ENCODE results near the gene EXOSC10.
A peak's percentile ranks its signal among the peaks of the same experiment; 100 is the strongest.
"Not testable (repeated sequence)": the region's sequence is repeated elsewhere in the genome, so short reads cannot be mapped to it uniquely, and the experiment has no call there.

Gene EXOSC10

DNA sequence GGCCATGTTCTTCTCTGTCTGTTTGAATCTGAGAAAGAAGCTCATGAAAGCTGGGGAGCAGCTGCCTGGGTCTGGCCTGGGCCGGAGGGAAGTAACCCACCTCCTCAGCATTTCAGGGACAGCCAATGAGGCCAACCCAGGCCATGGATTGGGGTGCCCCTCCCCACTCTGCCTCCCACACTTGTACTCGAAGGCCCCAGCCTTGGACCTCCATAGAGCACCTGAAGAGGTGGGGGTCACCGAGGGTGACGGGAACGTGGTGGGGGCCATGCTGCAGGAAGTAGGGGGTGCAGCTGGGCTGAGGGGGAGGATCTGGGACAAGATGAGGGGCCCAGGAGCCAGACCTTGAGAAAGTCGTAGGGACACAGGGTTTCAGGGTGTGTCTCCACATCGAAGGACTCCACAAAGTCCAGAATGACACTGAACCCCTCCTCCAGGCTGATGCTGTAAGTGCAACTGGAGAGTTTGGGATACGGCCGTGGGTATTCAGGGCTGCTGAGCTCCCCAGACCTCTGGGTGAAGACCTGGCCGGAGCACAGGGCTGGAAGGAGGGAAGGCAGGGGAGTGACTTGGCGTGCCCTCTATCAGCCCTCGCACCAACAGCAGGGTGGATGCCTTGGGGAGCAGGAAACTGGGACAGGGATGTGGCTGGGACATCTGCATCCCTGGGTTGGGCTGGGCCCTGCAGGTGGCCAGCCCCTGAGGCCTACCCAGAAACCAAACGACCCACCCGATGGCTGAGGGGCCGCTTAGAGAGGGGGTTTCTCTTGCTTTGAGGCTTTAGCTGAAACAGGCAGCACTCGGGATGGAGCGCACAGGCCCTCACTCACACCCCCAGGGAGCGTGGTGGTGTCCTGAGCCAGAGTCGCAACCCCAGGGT lies 56.4 kb downstream of the EXOSC10 start:
- DNase-seq, result no peak

DNA sequence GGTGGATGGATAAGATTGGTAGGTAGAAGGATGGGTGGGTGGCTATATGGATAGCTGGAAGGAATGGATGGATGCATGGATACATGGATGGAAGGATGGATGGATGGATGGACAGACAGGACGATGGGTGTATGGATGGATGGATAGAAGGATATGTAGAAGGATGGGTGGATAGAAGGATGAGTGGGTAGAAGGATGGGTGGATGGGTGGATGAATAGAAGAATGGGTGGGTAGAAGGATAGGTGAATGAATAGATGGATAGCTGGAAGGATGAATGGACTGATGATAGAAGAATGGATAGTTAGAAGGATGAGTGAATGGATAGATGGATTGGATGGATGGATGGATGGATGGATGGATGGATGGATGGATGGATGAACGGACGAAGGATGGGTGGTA lies 57.6 kb downstream of the EXOSC10 start:
- no peak for DNase-seq

DNA sequence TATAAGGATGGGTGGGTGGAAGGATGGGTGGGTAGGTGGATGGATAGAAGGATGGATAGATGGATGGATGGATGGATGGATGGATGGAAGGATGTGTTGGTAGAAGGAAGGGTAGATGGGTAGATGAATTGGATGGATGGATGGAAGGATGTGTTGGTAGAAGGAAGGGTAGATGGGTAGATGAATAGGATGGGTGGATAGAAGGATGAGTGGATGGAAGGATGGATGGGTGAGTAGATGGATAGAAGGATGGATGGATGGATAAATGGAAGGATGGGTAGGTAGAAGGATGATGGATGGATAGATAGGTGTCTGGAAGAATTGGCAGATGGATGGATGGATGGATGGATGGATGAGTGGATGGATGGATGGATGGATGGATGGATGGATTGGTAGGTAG lies 58.6 kb downstream of the EXOSC10 start:
- DNase-seq, result no peak

DNA sequence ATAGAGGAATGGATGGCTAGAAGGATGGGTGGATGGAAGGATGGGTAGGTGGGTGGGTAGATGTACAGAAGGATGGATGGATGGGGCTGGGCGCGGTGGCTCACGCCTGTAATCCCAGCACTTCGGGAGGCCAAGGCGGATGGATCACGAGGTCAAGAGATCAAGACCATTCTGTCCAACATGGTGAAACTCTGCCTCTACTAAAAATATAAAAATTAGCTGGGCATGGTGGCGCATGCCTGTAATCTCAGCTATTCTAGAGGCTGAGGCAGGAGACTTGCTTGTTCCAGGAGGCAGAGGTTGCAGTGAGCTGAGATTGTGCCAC lies 59.6 kb downstream of the EXOSC10 start:
- not testable (repeated sequence) for DNase-seq

DNA sequence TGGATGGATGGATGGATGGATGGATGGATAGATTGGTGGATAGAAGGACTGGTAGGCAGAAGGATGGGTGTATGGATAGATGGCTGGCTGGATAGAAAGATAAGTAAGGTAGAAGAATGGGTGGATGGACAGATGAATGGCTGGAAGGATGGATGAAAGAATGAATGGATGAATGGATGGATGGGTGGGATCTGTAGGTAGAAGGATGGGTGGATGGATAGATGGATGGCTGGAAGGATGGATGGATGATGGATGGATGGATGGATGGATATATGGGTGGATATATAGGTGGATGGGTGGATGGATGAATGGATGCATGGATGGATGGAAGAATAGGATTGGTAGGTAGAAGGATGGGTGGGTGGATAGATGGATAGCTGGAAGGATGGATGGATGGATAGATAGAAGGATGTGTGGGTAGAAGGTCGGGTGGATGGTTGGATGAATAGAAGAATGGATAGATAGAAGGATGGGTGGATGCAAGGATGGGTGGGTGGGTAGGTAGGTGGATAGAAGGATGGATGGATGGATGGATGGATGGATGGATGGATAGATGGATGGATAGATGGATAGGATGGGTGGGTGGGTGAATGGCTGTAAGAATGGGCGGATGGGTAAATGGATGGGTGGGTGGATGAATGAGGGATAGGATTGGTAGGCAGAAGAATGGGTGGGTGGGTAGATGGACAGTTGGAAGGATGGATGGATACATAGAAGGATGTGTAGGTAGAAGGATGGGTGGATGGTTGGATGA lies 60.1 kb downstream of the EXOSC10 start:
- DNase-seq, result no peak

DNA sequence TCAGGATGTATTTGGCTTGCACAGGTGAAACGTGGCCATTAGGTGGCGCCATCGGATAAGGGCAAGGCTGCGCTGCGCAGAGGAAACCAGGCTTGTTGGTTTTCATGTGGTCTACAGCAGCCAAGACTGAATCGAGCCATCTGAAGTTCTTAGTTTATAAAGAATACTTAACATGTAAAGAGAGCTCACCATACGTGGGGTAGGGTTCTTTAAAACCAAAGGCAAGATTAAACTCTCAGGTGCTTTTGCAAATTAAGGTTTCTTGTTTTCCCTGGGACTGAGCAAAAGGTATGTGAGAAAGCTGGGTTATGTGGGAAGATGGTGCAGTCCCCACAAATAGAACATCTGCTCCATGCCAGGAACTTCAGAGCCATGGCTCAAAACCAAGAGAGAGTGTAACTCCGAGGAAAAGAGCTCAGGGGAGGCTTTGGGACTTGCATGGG lies 61.9 kb downstream of the EXOSC10 start:
- peak; percentile 90 for DNase-seq

DNA sequence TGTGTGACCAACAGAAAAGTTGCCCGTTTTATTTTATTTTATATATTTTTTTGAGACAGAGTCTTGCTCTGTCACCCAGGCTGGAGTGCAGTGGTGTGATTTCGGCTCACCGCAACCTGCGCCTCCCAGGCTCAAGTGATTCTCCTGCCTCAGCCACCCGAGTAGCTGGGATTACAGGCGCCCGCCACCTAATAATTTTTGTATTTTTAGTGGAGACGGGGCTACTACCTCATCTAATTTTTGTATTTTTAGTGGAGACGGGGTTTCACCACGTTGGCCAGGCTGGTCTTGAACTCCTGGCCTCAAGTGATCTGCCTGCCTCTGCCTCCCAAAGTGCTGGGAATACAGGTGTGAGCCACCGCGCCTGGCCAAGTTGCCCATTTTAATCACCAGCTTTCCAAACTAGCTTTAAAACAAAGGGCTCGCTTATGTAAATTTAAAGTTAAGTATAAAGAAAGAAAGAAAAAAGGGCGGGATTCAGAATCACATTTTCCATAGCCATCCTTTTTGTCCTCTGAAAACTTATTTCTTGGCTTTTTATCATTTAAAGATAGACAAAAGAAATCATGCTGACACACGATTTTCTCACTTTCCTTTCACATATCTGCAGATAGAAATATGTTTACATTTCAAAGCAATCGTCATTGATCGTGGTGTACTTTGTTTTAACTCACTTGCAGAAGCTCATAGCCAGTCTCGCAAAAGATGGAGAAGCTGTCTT lies 62.5 kb downstream of the EXOSC10 start:
- not testable (repeated sequence) for DNase-seq

DNA sequence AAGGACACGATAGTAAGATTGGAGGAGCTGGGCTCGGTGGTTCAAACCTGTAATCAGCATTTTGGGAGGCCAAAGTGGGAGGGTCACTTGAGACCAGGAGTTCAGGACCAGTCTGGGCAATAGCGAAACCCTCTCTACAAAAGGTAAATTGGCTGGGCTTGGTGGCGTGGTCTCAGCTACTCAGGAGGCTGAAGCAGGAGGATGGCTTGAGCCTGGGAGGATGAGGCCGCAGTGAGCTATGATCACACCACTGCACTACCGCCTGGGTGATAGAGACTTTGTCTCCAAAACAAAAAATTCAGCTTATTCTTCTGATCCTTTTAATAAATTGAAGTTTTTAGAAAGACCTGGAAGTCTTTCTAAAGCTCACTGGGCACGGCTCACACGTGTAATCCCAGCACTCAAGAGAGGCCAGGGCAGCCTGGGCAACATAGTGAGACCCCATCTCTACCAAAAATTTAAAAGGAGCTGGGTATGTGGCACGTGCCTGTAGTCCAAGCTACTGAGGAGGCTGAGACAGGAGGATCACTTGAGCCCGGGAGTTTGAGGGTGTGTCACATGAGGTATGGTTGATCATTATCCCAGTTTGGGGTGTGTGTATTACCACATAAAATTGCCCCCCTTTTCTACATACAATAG lies 67.9 kb downstream of the EXOSC10 start:
- no peak for DNase-seq

DNA sequence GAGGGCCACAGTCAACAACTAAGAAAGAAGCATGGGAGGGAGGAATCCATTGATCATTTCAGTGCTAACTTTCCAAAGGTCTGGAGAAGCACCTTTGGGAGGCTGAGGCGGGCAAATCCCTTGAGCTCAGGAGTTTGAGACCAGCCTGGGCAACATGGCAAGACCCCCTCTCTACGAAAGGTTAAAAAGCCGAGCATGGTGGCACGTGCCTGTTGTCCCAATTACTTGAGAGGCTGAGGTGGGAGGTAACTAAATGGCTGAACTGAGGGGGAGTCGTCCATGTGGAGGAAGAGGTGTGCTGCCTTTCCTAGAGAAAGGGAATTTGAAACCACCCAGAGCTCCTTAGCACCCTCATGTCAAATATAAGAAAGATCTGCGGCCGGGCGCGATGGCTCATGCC lies 68.8 kb downstream of the EXOSC10 start:
- DNase-seq, result no peak

DNA sequence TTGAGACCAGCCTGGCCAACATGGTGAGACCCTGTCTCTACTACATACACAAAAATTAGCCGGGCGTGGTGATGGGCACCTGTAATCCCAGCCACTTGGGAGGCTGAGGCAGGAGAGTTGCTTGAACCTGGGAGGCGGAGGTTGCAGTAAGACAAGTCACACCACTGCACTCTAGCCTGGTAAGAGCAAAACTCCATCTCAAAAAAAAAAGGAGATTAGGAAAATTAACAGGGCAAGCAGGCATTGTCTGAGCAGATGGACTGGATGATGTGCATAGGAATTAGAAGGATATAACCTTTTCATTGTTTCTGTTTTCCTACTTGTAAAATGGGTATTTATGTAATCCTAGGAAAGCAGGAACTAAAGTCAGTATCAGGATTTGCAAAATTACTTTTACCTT lies 71.7 kb downstream of the EXOSC10 start:
- no peak for DNase-seq

DNA sequence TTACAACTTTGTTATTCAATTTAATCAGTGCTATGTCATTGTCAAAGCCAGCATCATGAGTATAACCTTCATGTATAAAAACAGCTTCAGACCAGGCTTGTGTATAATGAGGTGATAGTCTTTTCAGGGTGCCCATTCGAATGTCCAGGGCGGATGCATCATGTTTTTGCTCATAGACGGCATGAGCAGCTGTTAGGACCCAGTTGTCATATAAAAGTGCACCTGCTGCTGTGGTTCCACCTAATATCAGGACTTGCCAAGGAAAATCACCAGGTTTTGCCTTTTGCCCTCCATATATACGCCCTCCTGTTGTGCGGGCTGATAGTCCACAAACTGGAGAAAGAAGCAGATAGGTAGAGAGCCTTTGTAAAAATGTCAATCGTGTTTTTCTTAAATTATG lies 72.4 kb downstream of the EXOSC10 start:
- DNase-seq, result no peak

DNA sequence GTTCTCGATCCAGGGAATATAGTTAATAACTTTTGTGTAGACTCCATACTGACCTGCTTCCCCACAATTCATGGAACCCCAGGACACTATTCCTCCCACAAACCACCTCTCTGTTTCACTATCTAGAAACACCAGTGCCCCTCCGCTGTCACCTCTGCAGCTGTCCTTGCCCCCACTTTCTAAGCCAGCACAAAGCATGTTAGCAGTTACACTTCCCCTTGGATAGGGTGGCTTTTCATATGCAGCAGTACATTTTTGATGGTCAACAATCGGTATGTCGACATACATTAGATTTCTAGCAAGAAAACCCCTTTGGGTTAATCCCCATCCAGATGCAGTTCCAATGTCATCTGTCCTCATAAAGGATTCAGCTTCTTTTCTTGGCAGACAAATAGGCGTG lies 72.8 kb downstream of the EXOSC10 start:
- DNase-seq, result no peak

DNA sequence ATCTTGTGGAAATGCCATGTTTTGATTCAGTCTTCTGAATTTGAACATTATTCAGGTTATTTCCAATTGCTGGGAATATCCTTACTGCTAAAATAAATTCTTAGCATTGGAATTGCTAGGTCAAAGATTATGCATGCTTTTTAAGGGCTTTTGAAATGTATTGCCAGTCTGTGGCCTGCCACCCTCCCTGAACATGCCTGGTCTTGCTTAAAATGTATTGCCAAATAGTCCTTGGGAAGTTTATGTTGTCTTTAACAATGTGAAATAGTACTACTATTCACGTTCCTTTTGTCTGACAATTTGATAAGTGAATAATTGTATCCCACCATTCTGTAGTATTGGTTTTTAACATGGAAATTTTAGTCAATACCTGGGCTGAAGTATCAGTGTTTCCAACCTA lies 73.6 kb downstream of the EXOSC10 start:
- no peak for DNase-seq

DNA sequence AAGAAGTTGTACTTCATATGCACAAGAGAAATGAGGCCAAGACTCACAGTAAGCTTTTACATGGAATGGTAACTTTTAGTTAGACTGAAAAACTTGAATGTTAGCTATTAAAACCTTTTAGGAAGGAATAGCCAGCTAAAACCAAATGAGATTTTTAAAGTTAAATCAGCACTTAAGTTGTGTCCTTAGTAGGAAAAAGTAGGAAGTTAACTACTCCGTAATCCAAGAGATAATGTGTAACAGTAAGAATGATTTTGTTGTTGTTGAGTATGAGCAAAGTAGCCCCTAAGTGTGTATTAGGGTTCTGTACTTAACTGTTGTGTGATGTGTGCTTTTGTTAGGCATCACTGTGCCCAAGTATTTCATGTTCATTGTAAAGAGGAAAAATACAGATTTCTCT lies 74.1 kb downstream of the EXOSC10 start:
- DNase-seq, result no peak

DNA sequence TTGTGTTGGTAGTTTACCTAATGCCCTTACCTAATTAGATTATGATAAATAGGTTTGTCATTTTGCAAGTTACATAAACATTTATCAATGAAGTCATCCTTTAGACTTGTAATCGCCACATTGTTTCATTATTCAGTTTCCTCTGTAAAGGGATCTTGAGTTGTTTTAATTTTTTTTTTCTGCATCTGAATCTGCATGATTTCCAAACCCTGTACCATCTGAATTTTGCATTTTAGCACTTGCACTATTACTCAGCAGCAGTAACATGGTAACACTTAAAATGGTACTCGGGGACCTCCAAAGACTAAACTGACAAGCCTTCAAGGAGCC lies 74.8 kb downstream of the EXOSC10 start:
- DNase-seq, result no peak

DNA sequence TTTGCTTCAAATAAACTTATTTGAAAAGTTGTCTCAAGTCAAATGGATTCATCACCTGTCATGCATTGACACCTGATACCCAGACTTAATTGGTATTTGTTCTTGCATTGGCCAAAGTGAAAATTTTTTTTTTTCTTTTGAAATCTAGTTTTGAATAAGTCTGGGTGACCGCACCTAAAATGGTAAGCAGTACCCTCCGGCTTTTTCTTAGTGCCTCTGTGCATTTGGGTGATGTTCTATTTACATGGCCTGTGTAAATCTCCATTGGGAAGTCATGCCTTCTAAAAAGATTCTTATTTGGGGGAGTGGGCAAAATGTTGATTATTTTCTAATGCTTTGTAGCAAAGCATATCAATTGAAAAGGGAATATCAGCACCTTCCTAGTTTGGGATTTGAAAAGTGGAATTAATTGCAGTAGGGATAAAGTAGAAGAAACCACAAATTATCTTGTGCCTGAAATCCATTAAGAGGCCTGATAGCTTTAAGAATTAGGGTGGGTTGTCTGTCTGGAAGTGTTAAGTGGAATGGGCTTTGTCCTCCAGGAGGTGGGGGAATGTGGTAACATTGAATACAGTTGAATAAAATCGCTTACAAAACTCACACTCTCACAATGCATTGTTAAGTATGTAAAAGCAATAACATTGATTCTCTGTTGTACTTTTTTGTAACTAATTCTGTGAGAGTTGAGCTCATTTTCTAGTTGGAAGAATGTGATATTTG lies 75.4 kb downstream of the EXOSC10 start:
- no peak for DNase-seq

DNA sequence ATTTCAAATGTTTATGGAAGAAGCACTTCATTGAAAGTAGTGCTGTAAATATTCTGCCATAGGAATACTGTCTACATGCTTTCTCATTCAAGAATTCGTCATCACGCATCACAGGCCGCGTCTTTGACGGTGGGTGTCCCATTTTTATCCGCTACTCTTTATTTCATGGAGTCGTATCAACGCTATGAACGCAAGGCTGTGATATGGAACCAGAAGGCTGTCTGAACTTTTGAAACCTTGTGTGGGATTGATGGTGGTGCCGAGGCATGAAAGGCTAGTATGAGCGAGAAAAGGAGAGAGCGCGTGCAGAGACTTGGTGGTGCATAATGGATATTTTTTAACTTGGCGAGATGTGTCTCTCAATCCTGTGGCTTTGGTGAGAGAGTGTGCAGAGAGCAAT lies 76.5 kb downstream of the EXOSC10 start:
- no peak for DNase-seq

DNA sequence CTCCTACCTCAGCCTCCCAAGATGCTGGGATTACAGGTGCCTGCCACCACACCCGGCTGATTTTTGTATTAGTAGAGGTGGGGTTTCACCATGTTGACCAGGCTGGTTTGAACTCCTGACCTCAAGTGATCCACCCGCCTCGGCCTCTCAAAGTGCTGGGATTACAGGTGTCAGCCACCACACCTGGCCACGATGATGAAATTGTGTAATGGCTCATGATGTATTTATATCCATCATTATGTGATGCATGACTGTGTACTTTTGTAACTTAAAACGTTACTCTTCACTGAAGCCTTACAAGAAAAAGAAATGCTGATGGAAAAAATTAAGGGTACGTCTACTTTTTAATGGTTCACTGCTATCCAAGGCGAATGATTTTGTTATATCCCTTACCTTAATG lies 79.7 kb downstream of the EXOSC10 start:
- DNase-seq, result no peak

DNA sequence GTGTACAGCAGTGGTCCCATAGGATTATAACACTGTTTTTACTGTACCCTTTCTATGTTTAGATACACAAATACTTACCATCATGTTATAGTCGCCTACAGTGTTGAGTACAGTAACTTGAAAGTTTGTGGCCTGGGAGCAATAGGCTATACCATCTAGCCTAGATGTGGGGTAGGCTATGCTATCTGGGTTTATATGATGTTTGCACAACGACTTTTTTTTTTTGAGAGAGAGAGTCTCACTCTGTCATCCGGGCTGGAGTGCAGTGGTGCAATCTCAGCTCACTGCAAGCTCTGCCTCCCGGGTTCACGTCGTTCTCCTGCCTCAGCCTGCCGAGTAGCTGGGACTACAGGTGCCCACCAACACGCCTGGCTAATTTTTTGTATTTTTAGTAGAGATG lies 80.3 kb downstream of the EXOSC10 start:
- DNase-seq, result not testable (repeated sequence)
